Measurements from ENCODE around the gene PDE3A. TPM values are rescaled to one million over a fixed set of nuclear protein-coding genes. Genes with fewer than 3 reads are reported as not detected.

PDE3A gene
- total RNA-seq: 0.60 and 2.2 TPM in 2 replicates

DNA sequence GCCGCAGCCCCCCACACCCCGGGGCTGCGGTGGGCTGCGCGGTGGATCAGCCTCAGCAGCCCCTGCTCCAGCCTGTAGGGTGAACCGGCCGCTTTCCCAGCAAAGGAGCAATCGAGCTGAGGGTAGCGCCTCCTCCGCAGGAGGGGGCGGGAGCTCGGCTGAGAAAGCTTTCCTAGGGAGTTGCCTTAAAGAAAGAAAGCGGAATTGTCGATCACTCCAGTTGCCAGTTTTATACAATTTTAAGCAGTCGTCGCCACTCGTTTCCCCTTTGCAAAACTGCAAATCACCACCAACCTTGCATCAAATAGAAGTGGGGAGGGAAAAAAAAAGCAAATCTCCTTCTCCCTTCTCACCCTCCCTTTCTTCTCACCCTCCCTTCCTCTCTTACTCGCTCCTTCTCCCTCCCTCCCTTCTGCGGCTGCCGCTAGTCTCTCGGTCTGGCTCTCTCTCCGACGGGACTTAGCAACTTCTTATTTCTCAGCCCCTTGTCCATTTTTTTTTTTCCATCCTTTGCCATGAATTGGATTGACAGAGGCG lies at the start of gene PDE3A:
PDE3A (plus strand) TSS at position 424 of the 537 bp plus-strand sequence. CDS start 748 bp downstream, outside the sequence.

DNA sequence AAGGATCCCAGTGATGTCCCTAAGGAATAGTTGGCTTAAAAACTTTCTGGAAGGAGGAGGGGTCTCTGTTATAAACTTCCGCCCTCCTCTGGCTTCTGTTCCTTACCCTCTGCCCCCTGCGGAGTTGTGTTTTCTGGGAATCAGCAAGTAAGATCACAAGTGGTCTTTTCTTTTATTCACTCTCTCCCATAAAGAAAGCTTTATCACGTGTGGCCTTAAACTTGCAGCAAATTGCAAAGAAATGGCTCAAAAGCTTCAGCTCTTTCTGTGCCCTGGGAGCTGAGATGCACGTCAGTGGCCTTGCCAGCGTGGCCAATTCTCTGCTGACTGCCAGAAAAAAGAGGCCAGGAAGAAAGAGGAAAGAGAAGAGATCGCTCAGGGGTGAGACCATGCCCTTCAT lies 326.9 kb downstream of the PDE3A start, which contains the start of gene SLCO1C1:
SLCO1C1 (plus strand) TSS at position 101 of the 400 bp plus-strand sequence. CDS start 4,245 bp downstream, outside the sequence.

